GM19351 (cell line): ENCODE data around the gene ISX.

ENCODE experiments used
- ATAC-seq: cut with Tn5 transposase; IDR thresholded peaks from one replicate; pipeline ENCODE4 v1.9.1; 2021; ENCODE audit warnings: mild to moderate bottlenecking, moderate library complexity; ENCODE audit not compliant: unreplicated experiment

Gene ISX

GRCh38 chr22:35109616-35110015 lies 43.7 kb downstream of the ISX start:
- no peak for ATAC-seq

- no peak for ATAC-seq
Measured at GRCh38 chr22:35111244-35111643, 45.3 kb downstream of the ISX start.

GRCh38 chr22:35113341-35113740 lies 47.4 kb downstream of the ISX start:
- no peak for ATAC-seq

GRCh38 chr22:35114131-35114980 lies 48.4 kb downstream of the ISX start:
- ATAC-seq: no peak

GRCh38 chr22:35115515-35115914 lies 49.6 kb downstream of the ISX start:
- ATAC-seq: no peak

GRCh38 chr22:35116269-35116668 lies 50.3 kb downstream of the ISX start:
- ATAC-seq: no peak

GRCh38 chr22:35116817-35117216 lies 50.9 kb downstream of the ISX start:
- ATAC-seq: no peak

GRCh38 chr22:35119494-35119893 lies 53.5 kb downstream of the ISX start:
- no peak for ATAC-seq

GRCh38 chr22:35124691-35125219 lies 58.8 kb downstream of the ISX start:
- no peak for ATAC-seq

- peak; percentile 54 for ATAC-seq
Measured at GRCh38 chr22:35126993-35127392, 61.0 kb downstream of the ISX start.

- ATAC-seq: peak; percentile 47
Measured at GRCh38 chr22:35128637-35129036, 62.7 kb downstream of the ISX start.

GRCh38 chr22:35131525-35132000 lies 65.6 kb downstream of the ISX start:
- no peak for ATAC-seq

GRCh38 chr22:35132568-35132967 lies 66.6 kb downstream of the ISX start:
- no peak for ATAC-seq

- no peak for ATAC-seq
Measured at GRCh38 chr22:35133702-35134380, 67.9 kb downstream of the ISX start.

GRCh38 chr22:35134637-35135036 lies 68.7 kb downstream of the ISX start:
- ATAC-seq: no peak

- ATAC-seq: no peak
Measured at GRCh38 chr22:35135165-35135564, 69.2 kb downstream of the ISX start.
